AG08396 (cell line): ENCODE results near the gene MCC.

Experiments used
- DNase-seq: peaks from one replicate; pipeline ENCODE4 v3.0.0; 2012; ENCODE audit warnings: low spot score, mixed read lengths

Gene MCC

DNA sequence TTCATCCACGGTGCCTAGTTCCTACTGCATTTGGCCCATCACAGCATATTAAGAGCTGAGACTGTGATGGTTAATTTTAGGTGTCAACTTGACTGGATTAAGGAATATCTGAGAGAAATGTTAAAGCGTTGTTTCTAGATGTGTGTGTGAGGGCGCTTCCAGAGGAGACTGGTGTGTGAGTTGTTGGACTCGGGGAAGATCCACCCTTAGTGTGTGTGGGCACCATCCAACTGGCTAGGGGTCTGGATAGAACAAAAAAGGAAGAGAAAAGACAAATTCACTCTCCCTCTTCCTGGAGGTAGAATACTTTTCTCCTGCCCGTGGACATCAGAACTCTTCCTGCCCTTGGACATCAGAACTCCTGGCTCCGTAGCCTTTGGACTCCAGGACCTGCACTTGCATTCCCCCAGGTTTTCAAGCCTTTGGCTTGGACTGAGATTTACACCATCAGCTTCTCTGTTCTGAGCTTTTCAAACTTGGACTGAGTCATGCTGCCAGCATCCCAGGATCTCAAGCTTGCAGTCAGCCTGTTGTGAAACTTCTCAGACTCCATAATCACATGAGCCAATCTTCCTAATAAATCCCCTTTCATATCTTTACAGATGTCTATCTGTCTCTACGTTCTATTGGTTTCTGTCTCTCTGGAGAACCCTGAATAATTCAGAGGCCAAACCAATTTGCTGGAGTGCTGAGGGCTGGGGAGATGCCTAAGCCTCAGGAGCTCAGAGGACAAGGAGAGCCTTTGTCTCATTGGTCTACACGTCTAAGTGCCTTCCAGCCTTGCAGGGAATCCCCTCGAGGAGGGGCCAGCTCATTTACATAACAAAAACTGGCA lies 347.2 kb downstream of the MCC start:
- peak; percentile 62 for DNase-seq

DNA sequence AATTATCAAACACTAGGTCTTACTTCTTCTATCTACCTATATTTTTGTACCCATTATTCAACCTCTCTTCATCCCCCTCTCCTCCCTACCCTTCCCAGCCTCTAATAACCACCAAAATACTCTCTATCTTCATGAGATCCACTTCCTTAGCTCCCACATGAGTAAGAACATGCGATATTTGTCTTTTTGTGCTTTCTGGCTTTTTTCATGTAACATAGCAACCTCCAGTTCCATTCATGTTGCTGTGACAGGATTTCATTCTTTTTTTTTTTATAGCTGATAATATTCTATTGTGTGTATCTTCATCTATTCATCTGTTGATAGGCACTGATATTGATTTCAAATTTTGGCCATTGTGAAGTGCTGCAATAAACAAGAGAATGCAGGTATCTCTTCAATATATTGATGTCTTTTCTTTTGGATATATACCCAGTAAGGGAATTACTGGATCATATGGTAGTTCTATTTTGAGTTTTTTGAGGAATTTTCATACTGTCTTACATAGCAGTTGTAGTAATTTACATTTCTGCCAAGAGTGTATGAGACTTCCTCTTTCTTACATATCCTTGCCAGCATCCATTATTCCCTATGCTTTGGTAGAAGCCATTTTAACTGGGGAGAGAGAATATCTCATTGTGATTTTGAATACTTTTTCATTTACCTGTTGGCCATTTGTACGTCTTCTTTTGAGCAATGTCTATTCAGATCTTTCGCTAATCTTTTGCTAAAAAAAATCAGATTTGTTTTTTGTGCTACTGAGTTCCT lies 354.9 kb downstream of the MCC start:
- DNase-seq = no peak

DNA sequence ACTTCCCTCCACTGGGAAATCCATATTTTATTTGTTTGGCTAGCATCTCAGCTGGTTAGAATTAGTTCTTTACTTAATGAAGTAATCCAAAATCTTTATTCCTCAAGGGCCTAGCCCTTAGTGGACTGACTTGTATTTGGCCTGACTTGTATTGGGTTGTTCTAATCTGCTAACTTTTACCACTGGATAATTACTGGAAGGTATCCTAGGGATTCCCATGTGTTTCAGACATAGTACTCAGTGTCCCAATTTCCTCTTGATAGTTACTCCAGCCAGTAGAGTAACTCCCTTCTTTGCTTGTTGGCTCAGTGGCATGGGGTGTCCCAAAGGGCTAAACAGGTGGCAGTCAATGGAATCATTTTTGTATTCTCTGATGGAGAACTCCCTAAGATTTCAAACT lies 355.7 kb downstream of the MCC start:
- DNase-seq = no peak

DNA sequence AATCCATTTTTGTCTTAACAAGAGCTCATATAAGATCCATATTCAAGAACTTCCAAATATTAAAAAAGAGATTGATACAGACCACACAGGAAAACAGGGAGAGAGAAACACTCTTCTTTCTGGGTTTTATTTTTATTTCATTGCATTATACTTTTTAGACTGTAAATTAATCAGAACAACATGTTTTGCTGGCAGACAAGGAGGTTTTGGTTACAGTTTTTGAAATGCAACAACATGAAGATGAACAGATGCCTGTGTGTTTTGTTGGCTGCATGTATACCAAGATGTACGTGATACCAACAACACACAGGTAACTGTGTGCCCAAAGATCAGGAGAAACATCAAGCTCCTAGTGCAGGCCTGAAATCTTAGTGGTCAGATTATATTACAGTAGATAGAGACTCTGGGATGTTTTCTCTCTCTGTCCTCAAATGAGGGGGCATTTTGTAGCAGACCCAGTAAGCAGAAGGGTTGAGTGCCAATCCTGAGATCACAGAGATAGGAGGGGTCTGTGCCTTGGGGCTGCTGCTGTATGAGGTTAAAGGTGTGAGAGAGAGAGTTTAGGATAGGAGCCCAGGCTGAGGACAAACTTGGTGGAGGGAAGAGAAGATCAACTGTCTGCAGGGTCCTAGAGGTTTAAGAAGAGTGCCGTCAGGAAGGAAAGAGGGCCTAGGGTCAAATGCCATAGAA lies 359.5 kb downstream of the MCC start:
- no peak for DNase-seq

DNA sequence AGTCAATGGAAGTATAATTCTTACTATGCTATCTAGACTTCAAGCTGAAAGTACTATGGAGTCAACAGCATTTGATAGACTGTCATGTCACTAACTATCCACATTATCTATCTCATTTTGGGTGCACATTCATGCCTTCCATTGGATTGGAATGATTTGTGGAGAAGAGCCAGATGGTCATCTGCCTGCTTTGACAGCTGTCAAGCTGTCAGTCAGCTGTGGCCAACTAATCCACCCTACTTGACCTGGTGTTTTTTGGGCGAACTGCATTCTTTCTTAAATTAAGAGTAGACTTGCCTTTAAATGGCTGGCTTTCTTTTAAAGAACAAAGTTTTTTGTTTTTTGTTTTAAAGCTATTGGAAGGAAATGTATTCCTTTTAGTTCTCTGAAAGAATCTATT lies 360.2 kb downstream of the MCC start:
- DNase-seq = no peak

DNA sequence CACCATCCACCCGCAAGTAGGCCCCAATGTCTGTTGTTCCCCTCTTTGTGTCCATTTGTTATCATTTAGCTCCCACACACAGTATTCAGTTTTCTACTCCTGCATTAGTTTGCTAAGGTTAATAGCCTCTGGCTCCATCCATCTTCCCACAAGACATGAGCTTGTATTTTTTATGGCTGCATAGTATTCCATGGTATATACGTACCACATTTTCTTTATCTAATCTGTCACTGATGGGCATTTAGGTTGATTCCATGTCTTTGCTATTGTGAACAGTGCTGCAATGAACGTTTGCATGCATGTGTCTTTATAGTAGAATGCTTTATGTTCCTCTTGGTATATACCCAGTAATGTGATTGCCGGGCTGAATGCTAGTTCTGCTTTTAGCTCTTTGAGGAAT lies 361.2 kb downstream of the MCC start:
- no peak for DNase-seq

DNA sequence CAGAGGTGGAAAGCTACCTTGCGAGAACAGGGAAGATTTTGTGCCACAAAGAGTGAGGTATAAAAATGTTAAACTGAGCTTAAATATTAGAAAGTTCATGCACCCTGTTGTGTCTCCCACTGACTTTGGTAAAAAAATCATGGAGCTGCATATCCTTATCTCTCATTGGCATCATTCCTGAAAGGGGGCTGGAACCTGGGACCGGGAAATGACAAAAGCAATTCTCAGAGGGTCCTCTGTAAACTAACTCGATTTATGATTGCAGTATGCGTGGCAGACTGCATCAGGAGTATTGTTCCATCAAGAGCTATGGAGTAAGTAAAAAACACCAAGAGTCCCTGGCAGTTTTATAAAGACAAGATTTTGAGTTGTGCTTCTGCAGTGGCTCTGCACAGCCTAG lies 362.9 kb downstream of the MCC start:
- DNase-seq = no peak

DNA sequence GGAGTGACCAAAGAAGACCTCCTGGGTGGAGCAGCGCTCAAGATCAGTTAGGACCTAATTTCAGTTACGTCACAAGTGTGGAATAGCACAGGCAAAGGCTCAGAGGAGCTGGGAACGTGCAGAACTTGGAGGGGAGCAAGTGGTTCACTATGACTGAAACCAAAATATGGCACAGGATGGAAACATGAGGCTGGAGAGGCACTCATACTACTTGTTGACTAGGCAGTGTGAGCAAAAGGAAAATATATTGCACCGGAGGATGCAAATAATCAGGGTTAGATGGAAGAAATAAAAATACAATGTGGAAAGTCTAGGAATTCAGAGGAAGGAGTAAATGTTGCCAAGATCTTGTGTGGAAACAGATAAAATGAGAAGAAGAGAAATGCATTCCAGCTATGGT lies 363.3 kb downstream of the MCC start:
- no peak for DNase-seq

DNA sequence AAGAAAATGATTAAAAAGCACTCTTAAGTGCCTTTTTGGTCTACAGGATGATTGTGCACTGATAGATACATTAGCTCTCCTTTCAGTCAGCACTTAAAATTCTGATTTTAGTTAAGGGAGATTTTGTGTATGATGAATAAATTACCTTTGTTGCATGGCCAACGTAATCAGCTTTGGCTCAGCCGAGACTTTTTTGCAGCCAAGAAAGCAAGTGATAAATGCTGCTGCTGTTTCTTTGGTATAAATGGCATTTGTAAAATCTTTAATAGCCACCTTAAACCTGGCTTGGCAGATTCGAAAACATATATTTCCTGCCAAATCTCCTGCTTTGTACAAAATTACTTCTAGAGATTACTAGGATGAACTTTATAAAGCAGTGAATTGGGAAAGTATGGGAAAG lies 364.0 kb downstream of the MCC start:
- DNase-seq = no peak

DNA sequence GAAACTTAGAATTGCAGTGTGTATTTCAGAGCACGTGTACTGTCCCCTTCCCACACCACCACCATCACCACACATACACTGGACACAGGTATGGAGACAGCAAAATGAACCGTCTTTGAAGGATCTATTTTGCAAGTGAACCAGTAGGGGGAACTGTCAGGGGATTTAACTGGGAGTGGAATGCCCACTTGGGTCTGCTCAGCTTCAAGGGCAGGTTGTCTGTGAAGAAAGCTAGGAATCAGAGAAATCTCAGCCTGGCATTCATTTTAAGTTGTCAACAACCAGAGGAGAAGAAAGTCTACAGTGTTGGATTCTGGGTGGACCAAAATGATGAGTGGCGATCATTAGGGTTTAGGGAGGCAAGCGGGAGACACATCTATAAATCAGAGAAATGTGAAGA lies 364.6 kb downstream of the MCC start:
- no peak for DNase-seq

DNA sequence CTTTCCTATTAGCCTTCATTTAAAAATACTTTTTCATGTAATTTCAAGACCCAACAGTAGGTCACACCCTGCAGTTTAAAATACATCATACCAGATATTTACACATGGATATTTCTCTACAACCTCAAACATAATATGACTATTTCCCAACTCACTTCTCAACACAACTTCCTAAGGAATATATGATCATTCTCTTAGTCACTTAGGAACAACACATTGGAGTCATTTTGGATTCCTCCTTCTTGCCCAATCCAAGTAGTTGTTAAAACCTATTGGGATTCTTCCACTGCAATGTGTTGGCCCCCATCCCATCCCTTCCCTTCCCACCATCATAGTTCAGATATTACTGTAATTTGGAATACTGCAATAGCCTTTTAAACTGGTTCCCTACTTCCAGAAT lies 366.2 kb downstream of the MCC start:
- DNase-seq = peak; percentile 30

DNA sequence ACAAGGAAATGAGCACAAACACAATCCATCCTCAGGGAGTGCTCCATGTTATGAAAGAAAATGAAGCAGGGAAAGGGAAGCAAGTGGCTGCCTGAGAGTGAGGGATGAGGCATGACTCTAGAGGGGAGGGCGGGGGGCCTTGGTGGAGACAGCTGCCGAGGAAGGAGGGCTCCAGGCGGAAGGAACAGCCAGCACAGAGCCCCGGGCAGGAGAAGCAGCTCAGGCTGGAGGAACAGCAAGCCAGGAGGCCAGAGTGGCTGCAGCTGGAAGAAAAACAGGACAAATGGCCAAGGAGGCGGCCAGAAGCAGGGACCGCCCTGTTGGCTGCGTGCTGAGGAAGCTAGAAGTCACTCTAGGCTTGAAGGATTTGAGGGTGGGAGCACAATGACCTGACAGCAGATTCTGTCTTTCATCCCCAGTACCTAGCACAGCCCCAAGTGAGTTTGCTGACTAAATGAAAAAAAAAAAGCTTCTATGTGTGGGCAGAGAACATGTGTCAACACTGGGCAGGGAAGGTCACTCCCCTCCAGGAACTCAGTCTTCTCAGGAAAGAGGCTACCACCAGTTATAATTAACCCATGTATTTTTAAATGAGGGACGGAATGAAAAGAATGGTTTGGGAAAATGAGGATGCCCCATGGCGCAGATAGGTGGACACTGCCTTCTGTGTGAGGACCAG lies 368.9 kb downstream of the MCC start:
- DNase-seq = no peak

DNA sequence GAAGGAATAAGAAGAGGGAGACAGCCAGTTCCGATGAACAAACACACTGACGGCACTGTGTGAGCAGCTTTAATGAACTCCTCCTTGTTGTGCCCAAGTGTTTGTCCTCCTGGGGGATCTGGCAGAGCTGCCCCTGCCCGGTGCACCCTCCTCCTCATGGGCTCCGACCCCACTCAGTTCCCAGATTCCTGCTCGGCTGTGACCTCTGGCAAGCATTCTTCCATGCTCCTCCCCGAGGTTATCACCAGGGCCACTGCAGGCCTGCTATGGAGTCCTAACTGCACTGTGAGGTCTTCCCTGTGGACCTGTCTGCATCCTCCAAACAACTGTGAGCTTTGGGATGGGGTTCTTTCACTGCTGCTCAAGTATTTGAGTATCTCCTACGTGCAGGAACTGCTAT lies 369.5 kb downstream of the MCC start:
- no peak for DNase-seq

DNA sequence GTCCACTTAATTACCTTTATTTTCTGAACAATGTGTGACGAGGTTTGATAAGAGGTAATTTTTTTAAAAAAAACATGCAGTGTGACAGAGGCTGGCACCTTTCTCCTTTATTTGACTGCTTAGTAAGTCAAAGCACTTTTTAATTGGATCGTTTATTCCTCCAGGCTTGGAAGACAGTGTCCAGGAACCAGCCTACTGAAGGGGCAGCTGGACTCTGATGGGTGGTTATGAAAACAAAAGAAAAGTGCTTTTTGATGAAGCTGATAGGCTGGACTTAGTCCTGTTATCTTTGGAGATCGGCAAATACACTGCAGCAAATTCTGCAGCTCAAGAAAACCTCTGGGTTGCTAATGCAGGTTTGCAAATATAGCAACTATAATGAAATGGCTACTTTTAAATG lies 370.0 kb downstream of the MCC start:
- no peak for DNase-seq

DNA sequence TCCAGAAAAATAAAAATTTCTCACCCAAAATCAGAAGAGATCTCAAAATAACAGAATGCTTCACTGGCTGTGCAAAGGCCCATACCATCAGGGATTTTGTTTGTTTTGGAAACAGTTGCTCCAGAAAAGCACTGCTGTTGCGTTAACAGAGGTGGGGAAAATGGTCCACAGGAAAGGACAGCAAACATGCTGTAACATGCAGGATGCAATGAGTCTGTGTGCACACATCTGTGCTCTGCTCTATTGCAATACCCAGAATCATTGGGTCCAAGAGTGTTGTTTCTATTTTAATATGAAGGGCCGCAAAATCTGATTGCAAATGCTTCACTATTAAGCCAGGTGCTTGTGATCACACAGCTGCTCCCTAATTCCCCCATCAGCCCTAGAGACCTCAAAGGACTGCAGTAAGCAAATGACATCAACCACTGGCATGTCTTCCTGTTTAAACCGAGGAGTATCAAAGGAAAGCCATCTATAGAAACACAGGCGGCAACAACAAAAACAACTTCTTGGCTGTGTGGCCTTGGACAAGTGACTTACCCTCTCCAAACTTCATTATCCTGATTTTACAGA lies 370.6 kb downstream of the MCC start:
- no peak for DNase-seq

DNA sequence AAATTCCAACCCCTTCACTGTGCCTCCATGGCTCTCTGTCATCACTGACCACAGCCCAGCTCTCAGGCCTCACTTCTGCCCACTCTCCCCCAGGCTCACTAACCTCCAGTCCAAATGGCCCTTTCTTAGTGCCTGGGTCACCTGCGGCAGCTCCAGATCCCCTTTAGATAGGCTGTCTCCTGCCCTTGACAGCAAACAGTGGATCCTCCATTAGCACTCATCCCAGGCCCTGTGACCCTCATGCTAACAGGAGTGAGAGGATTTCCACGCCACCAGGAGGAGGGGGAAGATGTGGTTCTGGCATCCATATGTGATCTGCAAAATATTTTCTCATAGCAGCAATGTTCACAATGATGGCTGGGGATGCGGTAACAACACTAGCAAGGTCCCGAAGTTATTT lies 372.3 kb downstream of the MCC start:
- no peak for DNase-seq

DNA sequence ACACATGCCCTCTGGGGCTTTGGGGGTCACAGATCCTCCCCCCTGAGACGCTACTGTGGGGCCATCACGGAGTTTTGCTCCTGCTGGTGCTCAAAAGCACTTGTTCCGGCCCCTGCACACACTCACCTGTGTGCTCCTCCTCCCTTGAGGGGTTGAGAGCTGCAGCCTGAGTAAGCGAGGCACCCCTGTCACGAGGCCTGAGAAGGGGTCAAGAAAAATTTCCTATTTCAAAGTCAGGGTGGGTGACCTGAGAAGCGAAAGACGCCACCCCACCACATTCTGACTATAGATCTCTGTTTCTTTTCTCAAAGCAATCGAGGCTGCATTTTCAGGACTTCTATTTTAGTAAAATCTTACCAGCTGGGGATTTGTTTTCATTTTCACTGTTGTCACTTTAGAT lies 373.2 kb downstream of the MCC start:
- no peak for DNase-seq

DNA sequence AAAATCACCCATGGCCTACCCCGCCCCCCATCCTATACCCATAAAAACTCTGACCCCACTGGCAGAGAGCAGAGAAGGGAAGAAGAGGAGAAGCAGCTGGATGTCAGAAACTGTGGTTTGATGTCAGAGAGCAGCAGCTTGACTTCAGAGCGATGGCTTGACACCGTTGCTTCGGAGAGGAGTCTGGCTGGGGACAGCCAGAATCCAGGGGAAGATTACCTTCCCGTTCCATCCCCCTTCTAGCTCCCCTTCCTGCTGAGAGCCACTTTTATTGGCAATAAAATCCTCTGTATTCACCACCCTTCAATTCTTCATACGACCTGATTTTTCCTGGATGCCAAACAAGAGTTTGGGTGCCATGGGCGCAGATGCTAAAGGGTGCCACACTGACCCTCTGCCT lies 373.7 kb downstream of the MCC start:
- DNase-seq = no peak

DNA sequence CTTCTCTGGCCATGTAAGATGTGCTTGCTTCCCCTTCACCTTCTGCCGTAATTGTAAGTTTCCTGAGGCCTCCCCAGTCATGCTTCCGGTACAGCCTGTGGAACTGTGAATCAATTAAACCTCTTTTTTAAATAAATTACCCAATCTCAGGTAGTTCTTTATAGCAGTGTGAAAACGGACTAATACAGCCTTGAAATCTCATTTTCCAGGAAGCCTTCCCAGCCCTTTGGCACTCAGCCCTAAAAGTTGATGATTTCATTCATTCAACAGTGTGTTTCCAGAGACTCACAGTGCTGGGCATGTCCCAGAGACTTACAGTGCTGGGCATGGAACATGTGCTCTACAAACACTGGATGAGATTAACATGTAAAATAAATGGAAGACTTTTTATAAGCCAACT lies 375.8 kb downstream of the MCC start:
- no peak for DNase-seq

DNA sequence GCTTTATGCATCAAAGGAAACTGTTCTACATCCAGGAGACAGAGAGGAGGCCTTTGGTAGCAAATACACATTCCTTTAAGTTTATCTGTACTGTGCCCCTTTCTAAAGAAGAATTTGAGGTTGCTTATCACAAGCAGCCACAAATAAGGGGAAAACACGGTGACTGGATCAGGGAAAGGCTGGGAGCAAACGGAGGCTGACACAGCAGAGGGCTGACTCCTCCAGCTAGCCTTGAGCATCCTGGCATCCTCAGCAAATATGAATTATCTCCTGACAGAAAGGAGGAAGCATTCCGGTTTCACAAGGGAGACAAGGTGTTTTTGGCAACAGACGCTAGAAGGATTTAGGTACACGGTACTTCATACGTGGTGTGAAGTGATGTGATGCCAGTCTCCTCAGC lies 378.1 kb downstream of the MCC start:
- DNase-seq = no peak

DNA sequence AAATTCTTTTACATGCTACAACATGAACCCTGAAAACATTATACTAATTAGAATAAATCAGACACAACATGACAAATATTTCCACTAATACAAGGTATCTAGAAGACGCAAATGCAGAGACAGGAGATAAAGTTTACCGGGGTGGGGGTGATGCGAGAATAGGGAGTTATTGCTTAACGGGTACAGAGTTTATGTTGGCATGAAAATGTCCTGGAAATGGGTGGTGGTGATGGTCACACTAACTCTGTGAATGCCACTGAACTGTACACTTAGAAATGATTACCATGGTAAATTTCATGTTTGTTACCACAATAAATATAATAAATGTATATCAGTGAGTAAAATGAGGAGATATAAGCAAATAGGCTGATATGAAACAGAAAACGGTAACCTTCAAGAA lies 378.9 kb downstream of the MCC start:
- DNase-seq = no peak

DNA sequence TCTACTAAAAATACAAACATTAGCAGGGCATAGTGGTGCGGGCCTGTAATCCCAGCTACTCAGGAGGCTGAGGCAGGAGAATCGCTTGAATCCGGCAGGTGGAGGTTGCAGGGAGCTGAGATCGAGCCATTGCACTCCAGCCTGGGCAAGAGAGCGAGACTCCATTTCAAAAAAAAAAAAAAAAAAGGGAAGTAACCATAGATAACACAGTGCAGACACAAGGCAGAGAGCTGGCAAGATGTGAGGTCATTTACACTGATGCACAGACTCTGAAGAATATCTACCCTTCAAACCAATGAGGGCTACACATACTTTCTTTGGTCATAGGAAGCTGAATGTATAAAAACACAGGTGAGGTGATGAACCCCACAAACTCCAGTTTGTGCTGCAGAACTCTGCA lies 379.8 kb downstream of the MCC start:
- no peak for DNase-seq
